Panc1 (cell line): ENCODE results near the gene ELOVL2.

Experiments
- POLR2AphosphoS5 ChIP-seq: IDR thresholded peaks from 2 replicates; pipeline ENCODE4 v1.6.1; 2012; ENCODE audit warnings: mild to moderate bottlenecking, low read depth, low read length, moderate library complexity
- TCF7L2 ChIP-seq: IDR thresholded peaks from 2 replicates; pipeline ENCODE4 v1.6.1; 2011; ENCODE audit warnings: mild to moderate bottlenecking, low read depth, low read length, inconsistent platforms
- TF ChIP-seq, protein P1 (sequence below), 2 experiments: IDR thresholded peaks; 2 replicates each; pipeline ENCODE4 v1.6.1; 2011 to 2012; ENCODE audit warnings: low read depth in 2 of 2, control low read depth in 1 of 2, low read length in 1 of 2, mild to moderate bottlenecking in 1 of 2, moderate library complexity in 1 of 2; ENCODE audit not compliant: insufficient read depth in 1 of 2
- TF ChIP-seq, protein P2 (sequence below): fragments of 450-650 bp; IDR thresholded peaks from 2 replicates; pipeline ENCODE4 v1.5.1; 2017; ENCODE audit warnings: mild to moderate bottlenecking

DNA sequence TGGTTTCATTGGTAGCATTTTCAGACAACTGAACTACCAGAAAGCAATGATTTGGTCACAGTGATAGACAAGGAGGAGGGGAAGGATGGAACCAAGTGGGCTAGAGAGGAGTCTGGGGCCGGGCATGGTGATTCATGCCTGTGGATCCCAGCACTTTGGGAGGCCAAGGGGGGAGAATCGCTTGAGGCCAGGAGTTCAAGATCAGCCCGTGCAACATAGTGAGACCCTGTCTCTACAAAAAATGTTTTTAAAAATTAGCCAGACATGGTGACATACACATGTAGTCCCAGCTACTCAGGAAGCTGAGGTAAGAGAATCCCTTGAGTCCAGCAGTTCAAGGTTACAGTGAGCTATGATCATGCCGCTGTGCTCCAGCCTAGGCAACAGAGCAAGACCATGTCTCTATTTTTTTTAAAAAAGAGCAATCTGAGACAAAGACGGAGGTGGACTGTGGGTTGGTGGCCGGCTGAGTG is 86.7 kb downstream of the ELOVL2 start:
- TF ChIP-seq, protein P1, sequence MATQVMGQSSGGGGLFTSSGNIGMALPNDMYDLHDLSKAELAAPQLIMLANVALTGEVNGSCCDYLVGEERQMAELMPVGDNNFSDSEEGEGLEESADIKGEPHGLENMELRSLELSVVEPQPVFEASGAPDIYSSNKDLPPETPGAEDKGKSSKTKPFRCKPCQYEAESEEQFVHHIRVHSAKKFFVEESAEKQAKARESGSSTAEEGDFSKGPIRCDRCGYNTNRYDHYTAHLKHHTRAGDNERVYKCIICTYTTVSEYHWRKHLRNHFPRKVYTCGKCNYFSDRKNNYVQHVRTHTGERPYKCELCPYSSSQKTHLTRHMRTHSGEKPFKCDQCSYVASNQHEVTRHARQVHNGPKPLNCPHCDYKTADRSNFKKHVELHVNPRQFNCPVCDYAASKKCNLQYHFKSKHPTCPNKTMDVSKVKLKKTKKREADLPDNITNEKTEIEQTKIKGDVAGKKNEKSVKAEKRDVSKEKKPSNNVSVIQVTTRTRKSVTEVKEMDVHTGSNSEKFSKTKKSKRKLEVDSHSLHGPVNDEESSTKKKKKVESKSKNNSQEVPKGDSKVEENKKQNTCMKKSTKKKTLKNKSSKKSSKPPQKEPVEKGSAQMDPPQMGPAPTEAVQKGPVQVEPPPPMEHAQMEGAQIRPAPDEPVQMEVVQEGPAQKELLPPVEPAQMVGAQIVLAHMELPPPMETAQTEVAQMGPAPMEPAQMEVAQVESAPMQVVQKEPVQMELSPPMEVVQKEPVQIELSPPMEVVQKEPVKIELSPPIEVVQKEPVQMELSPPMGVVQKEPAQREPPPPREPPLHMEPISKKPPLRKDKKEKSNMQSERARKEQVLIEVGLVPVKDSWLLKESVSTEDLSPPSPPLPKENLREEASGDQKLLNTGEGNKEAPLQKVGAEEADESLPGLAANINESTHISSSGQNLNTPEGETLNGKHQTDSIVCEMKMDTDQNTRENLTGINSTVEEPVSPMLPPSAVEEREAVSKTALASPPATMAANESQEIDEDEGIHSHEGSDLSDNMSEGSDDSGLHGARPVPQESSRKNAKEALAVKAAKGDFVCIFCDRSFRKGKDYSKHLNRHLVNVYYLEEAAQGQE (IDR thresholded peaks at IDR 0.05; ENCODE audit: insufficient read depth in 1 of 2, low read depth in 2 of 2, low read length in 1 of 2) = no peak
- no peak for TF ChIP-seq POLR2AphosphoS5
- TF ChIP-seq, protein P2, sequence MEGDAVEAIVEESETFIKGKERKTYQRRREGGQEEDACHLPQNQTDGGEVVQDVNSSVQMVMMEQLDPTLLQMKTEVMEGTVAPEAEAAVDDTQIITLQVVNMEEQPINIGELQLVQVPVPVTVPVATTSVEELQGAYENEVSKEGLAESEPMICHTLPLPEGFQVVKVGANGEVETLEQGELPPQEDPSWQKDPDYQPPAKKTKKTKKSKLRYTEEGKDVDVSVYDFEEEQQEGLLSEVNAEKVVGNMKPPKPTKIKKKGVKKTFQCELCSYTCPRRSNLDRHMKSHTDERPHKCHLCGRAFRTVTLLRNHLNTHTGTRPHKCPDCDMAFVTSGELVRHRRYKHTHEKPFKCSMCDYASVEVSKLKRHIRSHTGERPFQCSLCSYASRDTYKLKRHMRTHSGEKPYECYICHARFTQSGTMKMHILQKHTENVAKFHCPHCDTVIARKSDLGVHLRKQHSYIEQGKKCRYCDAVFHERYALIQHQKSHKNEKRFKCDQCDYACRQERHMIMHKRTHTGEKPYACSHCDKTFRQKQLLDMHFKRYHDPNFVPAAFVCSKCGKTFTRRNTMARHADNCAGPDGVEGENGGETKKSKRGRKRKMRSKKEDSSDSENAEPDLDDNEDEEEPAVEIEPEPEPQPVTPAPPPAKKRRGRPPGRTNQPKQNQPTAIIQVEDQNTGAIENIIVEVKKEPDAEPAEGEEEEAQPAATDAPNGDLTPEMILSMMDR = no peak
- TF ChIP-seq TCF7L2 = no peak
